ENCODE data around the gene SLC39A11.

DNA sequence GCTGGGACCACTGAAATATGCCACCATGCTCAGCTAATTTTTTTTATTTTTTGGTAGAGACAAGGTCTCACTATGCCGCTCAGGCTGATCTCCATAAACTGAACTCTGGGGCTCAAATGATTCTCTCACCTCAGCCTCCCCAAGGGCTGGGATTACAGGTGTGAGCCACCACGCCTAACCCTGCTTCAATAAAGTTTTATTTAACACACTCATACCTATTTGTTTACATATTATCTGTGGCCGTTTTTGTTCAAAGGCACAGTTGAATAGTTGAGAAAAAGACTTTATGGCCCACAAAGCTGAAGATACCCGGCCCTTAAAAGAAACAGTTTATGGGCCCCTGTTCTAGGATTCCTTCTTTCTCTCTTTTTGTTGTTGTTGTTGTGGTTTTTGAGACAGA lies 419.8 kb downstream of the SLC39A11 start:
- TF ChIP-seq ZNF384 (IDR thresholded peaks at IDR 0.05) = no peak
- TF ChIP-seq ARNT (IDR thresholded peaks at IDR 0.05) = no peak
- TF ChIP-seq, protein P1, sequence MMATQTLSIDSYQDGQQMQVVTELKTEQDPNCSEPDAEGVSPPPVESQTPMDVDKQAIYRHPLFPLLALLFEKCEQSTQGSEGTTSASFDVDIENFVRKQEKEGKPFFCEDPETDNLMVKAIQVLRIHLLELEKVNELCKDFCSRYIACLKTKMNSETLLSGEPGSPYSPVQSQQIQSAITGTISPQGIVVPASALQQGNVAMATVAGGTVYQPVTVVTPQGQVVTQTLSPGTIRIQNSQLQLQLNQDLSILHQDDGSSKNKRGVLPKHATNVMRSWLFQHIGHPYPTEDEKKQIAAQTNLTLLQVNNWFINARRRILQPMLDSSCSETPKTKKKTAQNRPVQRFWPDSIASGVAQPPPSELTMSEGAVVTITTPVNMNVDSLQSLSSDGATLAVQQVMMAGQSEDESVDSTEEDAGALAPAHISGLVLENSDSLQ (IDR thresholded peaks at IDR 0.05) = no peak
- no peak for TF ChIP-seq SUZ12 (IDR thresholded peaks at IDR 0.05)
- TF ChIP-seq FOXA1 (IDR thresholded peaks at IDR 0.05) = no peak
- no peak for TF ChIP-seq TARDBP (IDR thresholded peaks at IDR 0.05)
- no peak for TF ChIP-seq FOXK2 (IDR thresholded peaks at IDR 0.05)
- TF ChIP-seq FOXM1 (IDR thresholded peaks at IDR 0.05; ENCODE audit: borderline replicate concordance) = no peak
- no peak for TF ChIP-seq ELF4 (IDR thresholded peaks at IDR 0.05)
- no peak for TF ChIP-seq SP1 (IDR thresholded peaks at IDR 0.05)
- no peak for TF ChIP-seq HDGF (IDR thresholded peaks at IDR 0.05; ENCODE audit: borderline replicate concordance)
